ENCODE results near the gene LYPD1.

Gene LYPD1

DNA sequence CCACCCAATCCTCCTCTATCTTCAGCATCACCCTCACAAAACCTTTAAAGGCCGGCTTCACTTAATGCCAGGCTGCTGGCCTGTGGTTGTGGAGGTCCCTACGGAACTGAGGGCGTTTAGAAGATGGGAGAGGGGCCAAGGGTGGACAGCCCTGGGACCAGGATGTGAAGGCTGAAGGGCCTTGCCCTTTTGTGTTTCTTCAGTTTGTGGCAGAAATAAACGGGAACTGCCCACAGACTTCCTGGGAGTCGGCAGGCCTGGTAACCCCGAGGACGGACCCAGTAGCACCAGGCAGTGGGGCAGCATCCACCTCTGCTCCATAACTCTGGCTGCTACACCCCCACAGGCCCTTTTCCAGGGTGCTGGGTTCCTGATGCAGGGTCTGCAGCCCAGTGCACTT lies 51.3 kb downstream of the LYPD1 start:
- Histone ChIP-seq H3K9me3 (ENCODE audit: severe bottlenecking) (no peaks in the 10 kb centered on the region), H3K27me3 (ENCODE audit: insufficient read depth, low read depth, severe bottlenecking) (no peaks in the 10 kb centered on the region), H3K4me3 (ENCODE audit: low read depth, low read length) (no peak overlapping the region), H3K36me3 (no peaks in the 10 kb centered on the region), H3K27ac (no peak overlapping the region)
- TF ChIP-seq, protein P1, sequence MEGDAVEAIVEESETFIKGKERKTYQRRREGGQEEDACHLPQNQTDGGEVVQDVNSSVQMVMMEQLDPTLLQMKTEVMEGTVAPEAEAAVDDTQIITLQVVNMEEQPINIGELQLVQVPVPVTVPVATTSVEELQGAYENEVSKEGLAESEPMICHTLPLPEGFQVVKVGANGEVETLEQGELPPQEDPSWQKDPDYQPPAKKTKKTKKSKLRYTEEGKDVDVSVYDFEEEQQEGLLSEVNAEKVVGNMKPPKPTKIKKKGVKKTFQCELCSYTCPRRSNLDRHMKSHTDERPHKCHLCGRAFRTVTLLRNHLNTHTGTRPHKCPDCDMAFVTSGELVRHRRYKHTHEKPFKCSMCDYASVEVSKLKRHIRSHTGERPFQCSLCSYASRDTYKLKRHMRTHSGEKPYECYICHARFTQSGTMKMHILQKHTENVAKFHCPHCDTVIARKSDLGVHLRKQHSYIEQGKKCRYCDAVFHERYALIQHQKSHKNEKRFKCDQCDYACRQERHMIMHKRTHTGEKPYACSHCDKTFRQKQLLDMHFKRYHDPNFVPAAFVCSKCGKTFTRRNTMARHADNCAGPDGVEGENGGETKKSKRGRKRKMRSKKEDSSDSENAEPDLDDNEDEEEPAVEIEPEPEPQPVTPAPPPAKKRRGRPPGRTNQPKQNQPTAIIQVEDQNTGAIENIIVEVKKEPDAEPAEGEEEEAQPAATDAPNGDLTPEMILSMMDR (IDR thresholded peaks at IDR 0.05; ENCODE audit: low read depth, low read length) = no peak
- no peak for DNase-seq

DNA sequence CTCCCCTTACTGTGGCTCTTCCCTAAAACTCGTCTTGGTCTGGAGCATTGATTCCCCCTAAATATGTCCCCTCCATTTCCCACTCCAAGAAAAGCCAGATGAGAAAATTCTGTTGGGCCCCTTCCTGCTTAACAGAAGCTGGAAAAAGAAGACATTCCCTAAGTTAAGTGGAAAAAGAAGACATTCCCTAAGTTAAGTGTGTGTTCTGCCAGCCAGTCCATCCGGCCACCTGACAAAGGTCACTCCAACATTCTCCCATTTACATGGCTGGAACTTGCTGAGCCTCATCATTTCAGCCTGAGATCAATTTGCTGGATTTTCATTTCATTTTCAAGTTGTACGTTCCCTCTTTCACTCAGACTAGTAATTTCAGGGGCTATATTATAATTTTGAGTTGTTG lies 52.0 kb downstream of the LYPD1 start:
- H3K27me3 ChIP-seq (ENCODE audit: insufficient read depth, low read depth, severe bottlenecking) = no peaks in the 10 kb centered on the region
- TF ChIP-seq, protein P1 (IDR thresholded peaks at IDR 0.05; ENCODE audit: low read depth, low read length) = no peak
- no peak for DNase-seq
- H3K9me3 ChIP-seq (ENCODE audit: severe bottlenecking) = no peaks in the 10 kb centered on the region
- no peak overlapping the region for H3K27ac ChIP-seq
- H3K4me3 ChIP-seq (ENCODE audit: low read depth, low read length) = no peak overlapping the region
- no peaks in the 10 kb centered on the region for H3K36me3 ChIP-seq

DNA sequence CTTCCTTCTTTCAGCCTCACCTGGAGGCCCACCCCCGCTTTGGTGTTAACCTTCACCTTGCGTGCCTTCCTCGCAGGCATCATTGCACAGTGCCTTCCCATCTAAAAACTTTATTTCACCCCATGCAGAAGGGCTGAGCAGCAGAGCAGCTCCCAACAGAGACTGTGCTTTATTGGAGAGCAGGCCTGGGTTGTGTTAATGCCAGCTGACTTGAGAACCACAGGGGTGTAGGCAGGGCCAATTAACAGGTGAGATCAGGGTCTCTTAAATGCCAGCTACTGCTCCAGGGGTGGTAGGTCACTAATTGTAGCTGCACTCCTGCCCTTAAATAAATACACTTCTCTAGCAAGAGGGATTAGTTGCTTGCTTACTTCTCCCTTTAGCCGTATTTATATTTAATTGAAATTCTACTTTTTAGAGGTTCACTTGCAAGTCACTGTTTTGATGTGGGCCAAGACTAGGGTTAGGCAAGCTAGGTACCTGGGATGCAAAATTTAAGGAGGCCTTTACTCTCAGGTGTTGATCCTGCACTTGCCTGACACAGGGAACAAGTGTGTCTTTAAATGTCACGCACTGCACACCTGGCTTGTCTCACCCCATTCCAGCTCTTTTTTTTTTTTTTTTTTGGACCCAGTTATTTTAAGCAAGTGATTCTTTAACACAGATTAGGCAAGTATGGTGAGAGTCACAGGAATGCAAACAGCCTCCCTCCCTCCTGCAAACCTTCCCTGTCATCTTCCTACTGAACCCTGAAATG lies 54.5 kb downstream of the LYPD1 start:
- no peak overlapping the region for H3K27ac ChIP-seq
- DNase-seq = no peak
- no peak overlapping the region for H3K4me3 ChIP-seq (ENCODE audit: low read depth, low read length)
- no peaks in the 10 kb centered on the region for H3K9me3 ChIP-seq (ENCODE audit: severe bottlenecking)
- TF ChIP-seq, protein P1 (IDR thresholded peaks at IDR 0.05; ENCODE audit: low read depth, low read length) = no peak
- no peaks in the 10 kb centered on the region for H3K36me3 ChIP-seq
- H3K27me3 ChIP-seq (ENCODE audit: insufficient read depth, low read depth, severe bottlenecking) = no peaks in the 10 kb centered on the region

DNA sequence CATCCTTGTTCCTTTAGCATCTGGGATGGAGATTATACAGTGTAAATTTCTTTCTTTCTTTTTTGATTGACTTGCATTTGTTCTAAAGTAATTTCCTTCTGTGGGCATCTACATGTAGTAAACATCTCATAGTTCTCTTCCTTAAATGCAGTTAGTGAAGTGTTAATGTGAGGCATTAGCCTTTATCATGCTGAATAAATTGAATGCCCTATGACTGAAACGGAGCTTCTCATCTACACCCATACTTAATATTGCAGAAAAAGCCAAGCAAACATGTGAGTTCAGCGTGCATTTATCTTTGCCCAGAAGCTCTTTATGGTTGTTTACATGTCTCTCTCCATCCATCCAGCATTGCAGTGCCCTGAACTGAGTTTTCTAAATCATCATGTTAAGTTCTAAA lies 58.3 kb downstream of the LYPD1 start:
- TF ChIP-seq, protein P1 (IDR thresholded peaks at IDR 0.05; ENCODE audit: low read depth, low read length) = no peak
- Histone ChIP-seq H3K27me3 (ENCODE audit: insufficient read depth, low read depth, severe bottlenecking) (no peaks in the 10 kb centered on the region), H3K36me3 (no peaks in the 10 kb centered on the region), H3K27ac (no peak overlapping the region), H3K9me3 (ENCODE audit: severe bottlenecking) (no peaks in the 10 kb centered on the region), H3K4me3 (ENCODE audit: low read depth, low read length) (no peak overlapping the region)
- DNase-seq = no peak

DNA sequence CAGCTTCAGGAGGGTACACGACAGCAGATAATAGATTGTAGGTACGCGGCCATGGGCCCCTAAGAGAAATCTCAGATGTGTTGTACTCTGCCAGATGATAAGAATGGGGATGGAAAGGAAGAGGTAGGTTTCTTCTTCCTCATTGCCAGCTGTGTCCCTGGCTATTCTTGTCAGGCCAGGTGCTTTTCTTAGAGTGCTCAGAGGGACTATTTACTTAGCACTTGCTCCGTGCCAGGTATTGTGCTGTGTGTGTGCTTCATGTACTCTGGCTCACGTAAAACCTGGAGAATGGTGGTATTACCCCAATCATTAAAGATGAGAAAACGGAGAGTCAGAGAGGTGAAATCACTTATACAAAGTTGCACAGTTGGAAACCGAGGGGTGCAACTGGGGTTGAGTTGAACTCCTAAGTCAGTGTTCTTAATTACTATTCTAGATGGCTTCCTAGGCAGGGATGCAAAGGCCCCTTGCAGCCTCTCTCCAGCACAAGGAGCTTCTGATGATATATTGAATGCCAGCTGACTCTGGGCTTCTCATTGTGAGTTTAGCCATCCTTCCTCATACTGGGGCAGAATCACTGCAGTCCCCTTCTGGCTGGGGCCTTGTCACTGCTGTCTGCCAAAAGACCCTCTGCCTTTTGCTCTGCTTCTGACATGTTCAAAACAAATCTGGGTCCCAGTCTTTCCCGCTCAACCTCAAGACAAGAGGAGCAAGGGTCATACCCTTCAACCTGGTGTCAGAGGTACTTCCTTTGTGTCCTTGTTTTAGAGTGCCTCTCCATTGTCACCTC lies 60.7 kb downstream of the LYPD1 start:
- Histone ChIP-seq H3K36me3 (no peaks in the 10 kb centered on the region), H3K4me3 (ENCODE audit: low read depth, low read length) (no peak overlapping the region), H3K9me3 (ENCODE audit: severe bottlenecking) (no peaks in the 10 kb centered on the region), H3K27ac (no peak overlapping the region), H3K27me3 (ENCODE audit: insufficient read depth, low read depth, severe bottlenecking) (no peaks in the 10 kb centered on the region)
- DNase-seq = no peak
- TF ChIP-seq, protein P1 (IDR thresholded peaks at IDR 0.05; ENCODE audit: low read depth, low read length) = no peak
